Measurements from ENCODE around the gene COL9A3.
A peak's percentile ranks its signal among the peaks of the same experiment; 100 is the strongest.

COL9A3 gene

GRCh38 chr20:62796699-62797491 lies 20.0 kb upstream of the COL9A3 start:
- H3K9me3 ChIP-seq (ENCODE audit: insufficient read depth, low read depth, low read length) = no peaks in the 10 kb centered on the region
- peak overlapping the region; percentile 83 for H3K4me3 ChIP-seq (ENCODE audit: low read length, poor library complexity, severe bottlenecking)
- no peaks in the 10 kb centered on the region for H3K9me2 ChIP-seq (replicated peaks; ENCODE audit: low read depth, low read length)
- peak overlapping the region; percentile 94 for H3K4me2 ChIP-seq (ENCODE audit: low read depth, low read length, poor library complexity, severe bottlenecking)
- H3K27me3 ChIP-seq (ENCODE audit: insufficient read depth, low read length, poor library complexity, severe bottlenecking) = no peaks in the 10 kb centered on the region
- H3F3A ChIP-seq (ENCODE audit: low read depth) = peaks cover 3% of the 10 kb centered on the region; the same call in 1 of the 2 replicates
- H3K4me1 ChIP-seq (ENCODE audit: insufficient read depth, low read length, poor library complexity, severe bottlenecking) = peaks cover 27% of the 10 kb centered on the region
- peaks cover 25% of the 10 kb centered on the region for H3K79me2 ChIP-seq (ENCODE audit: insufficient read depth, low read length)
- peaks cover 26% of the 10 kb centered on the region; the same call in 1 of the 2 replicates for H3K36me3 ChIP-seq (ENCODE audit: insufficient read depth, low read length)
- TF ChIP-seq CTCF (conservative IDR thresholded peaks at IDR 0.05; ENCODE audit: low read length) = no peak
- TF ChIP-seq EZH2phosphoT487 (IDR thresholded peaks at IDR 0.05; ENCODE audit: borderline replicate concordance) = no peak
- peak overlapping the region; percentile 65; the same call in 1 of the 2 replicates for H2AFZ ChIP-seq (ENCODE audit: low read length)
- H4K20me1 ChIP-seq (ENCODE audit: insufficient read depth, low read length, poor library complexity, severe bottlenecking) = peaks cover 11% of the 10 kb centered on the region
- H3K9ac ChIP-seq (ENCODE audit: low read depth, low read length, poor library complexity, severe bottlenecking) = peak overlapping the region; percentile 96

GRCh38 chr20:62797671-62798532 lies 18.9 kb upstream of the COL9A3 start:
- Histone ChIP-seq H2AFZ (ENCODE audit: low read length) (no peak overlapping the region), H3K9me2 (replicated peaks; ENCODE audit: low read depth, low read length) (no peaks in the 10 kb centered on the region), H3K9ac (ENCODE audit: low read depth, low read length, poor library complexity, severe bottlenecking) (peak overlapping the region; percentile 78), H3K4me2 (ENCODE audit: low read depth, low read length, poor library complexity, severe bottlenecking) (peak overlapping the region; percentile 94), H3K27me3 (ENCODE audit: insufficient read depth, low read length, poor library complexity, severe bottlenecking) (no peaks in the 10 kb centered on the region), H3K4me3 (ENCODE audit: low read length, poor library complexity, severe bottlenecking) (peak overlapping the region; percentile 79), H3K79me2 (ENCODE audit: insufficient read depth, low read length) (peaks cover 25% of the 10 kb centered on the region), H3K9me3 (ENCODE audit: insufficient read depth, low read depth, low read length) (no peaks in the 10 kb centered on the region), H3F3A (ENCODE audit: low read depth) (peaks cover 3% of the 10 kb centered on the region; the same call in 1 of the 2 replicates), H3K36me3 (ENCODE audit: insufficient read depth, low read length) (peaks cover 26% of the 10 kb centered on the region; the same call in 1 of the 2 replicates), H4K20me1 (ENCODE audit: insufficient read depth, low read length, poor library complexity, severe bottlenecking) (peaks cover 11% of the 10 kb centered on the region), H3K4me1 (ENCODE audit: insufficient read depth, low read length, poor library complexity, severe bottlenecking) (peaks cover 27% of the 10 kb centered on the region)
- no peak for TF ChIP-seq CTCF (conservative IDR thresholded peaks at IDR 0.05; ENCODE audit: low read length)
- TF ChIP-seq EZH2phosphoT487 (IDR thresholded peaks at IDR 0.05; ENCODE audit: borderline replicate concordance) = no peak

GRCh38 chr20:62799036-62799435 lies 17.8 kb upstream of the COL9A3 start:
- Histone ChIP-seq H3F3A (ENCODE audit: low read depth) (peaks cover 6% of the 10 kb centered on the region; the same call in 1 of the 2 replicates), H2AFZ (ENCODE audit: low read length) (no peak overlapping the region), H3K9me2 (replicated peaks; ENCODE audit: low read depth, low read length) (no peaks in the 10 kb centered on the region), H3K4me1 (ENCODE audit: insufficient read depth, low read length, poor library complexity, severe bottlenecking) (peaks cover 27% of the 10 kb centered on the region), H3K36me3 (ENCODE audit: insufficient read depth, low read length) (peaks cover 26% of the 10 kb centered on the region; the same call in 1 of the 2 replicates), H3K9me3 (ENCODE audit: insufficient read depth, low read depth, low read length) (no peaks in the 10 kb centered on the region), H3K79me2 (ENCODE audit: insufficient read depth, low read length) (peaks cover 25% of the 10 kb centered on the region), H3K4me3 (ENCODE audit: low read length, poor library complexity, severe bottlenecking) (no peak overlapping the region), H4K20me1 (ENCODE audit: insufficient read depth, low read length, poor library complexity, severe bottlenecking) (peaks cover 11% of the 10 kb centered on the region), H3K27me3 (ENCODE audit: insufficient read depth, low read length, poor library complexity, severe bottlenecking) (no peaks in the 10 kb centered on the region), H3K9ac (ENCODE audit: low read depth, low read length, poor library complexity, severe bottlenecking) (peak overlapping the region; percentile 37), H3K4me2 (ENCODE audit: low read depth, low read length, poor library complexity, severe bottlenecking) (peak overlapping the region; percentile 94)
- TF ChIP-seq CTCF (conservative IDR thresholded peaks at IDR 0.05; ENCODE audit: low read length) (no peak), EZH2phosphoT487 (IDR thresholded peaks at IDR 0.05; ENCODE audit: borderline replicate concordance) (no peak)

All from Loucy (cell line).